GM19468 (cell line): ENCODE results near the gene SUN1.
"Not testable (repeated sequence)": the region's sequence is repeated elsewhere in the genome, so short reads cannot be mapped to it uniquely, and the experiment has no call there.

ENCODE experiments used
- ATAC-seq: cut with Tn5 transposase; IDR thresholded peaks from one replicate; pipeline ENCODE4 v1.9.1; 2021; ENCODE audit warnings: mild to moderate bottlenecking, moderate library complexity, moderate number of reproducible peaks; ENCODE audit not compliant: unreplicated experiment; ENCODE audit errors: extremely low read depth

Gene SUN1

GRCh38 chr7:913736-914520, 81.7 kb downstream of the SUN1 start:
- no peak for ATAC-seq

- ATAC-seq: no peak
These were observed 82.4 kb downstream of the SUN1 start for GRCh38 chr7:914521-915194.

DNA sequence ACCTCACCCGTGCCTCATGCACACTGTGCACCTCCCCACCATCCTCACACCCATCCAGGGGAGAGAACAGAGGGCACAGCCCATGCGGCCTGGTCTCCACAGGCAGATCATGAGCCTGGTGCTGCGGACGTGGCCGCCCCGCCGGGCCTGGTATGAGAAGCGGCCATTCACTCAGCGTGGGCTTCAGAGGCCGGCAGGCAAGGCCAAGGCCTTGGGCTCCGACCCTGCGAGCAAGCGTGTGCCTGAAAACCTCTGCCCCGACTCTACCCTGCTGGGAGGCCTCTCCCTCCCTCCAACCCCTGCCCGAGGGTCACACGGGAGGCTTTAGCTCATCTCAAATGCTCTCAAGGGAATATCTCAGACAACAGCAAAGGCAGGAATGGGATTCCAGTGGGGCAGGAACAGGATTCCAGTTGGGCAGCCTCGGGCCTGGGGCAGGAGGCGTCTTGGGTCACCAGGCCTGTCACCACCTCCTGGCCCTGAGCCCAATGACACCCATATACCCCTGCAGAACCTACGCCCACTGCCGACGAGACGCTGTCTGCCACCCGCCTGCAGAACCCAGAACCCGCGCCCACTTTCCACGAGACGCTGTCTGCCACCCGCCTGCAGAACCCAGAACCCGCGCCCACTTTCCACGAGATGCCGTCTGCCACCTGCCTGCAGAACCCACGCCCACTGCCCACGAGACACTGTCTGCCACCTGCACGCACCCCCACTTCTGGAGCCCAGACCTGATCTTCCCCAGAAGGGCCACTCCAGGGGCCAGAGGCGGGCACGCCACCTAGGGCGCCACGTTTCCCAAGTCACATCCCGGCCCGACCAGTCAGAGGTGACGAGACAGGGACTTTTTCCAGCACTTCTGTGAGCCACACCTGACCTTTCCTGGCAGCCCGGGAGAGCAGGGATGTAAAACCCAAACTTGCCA, 83.3 kb downstream of the SUN1 start:
- no peak for ATAC-seq

DNA sequence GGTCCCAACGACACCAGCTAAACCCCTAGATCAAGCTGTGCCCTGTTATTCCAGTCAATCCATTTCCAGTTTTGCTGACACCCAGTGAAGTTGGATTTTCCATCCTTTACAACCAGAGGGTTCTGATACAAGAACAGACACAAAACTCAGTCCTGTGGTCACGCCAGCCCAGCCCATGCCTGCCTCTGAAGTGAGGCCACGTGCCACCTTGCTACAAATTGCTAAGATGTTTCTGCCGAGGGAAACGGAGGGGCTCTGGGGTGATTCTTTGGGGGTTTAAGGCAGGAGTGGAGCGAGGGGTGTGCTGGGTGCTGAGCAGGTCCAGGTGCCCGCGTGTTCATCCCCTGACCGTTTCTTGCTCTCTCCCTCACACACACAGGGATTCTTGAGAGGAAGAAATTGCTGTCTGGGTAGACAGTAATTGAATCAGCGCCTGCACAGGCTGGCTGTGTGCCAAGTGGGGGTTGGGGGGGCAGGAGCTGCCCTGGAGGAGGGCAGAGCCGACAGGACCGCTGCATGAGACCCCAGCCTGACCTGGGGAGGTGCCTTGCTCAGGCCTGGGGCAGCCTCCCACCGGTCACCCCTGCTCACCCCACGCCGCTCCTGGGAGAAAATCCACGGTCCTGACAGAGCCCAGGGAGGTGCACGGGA, 84.1 kb downstream of the SUN1 start:
- ATAC-seq: no peak

GRCh38 chr7:917255-918117, 85.2 kb downstream of the SUN1 start:
- no peak for ATAC-seq

- no peak for ATAC-seq
These were observed 85.8 kb downstream of the SUN1 start for GRCh38 chr7:918118-918425.

DNA sequence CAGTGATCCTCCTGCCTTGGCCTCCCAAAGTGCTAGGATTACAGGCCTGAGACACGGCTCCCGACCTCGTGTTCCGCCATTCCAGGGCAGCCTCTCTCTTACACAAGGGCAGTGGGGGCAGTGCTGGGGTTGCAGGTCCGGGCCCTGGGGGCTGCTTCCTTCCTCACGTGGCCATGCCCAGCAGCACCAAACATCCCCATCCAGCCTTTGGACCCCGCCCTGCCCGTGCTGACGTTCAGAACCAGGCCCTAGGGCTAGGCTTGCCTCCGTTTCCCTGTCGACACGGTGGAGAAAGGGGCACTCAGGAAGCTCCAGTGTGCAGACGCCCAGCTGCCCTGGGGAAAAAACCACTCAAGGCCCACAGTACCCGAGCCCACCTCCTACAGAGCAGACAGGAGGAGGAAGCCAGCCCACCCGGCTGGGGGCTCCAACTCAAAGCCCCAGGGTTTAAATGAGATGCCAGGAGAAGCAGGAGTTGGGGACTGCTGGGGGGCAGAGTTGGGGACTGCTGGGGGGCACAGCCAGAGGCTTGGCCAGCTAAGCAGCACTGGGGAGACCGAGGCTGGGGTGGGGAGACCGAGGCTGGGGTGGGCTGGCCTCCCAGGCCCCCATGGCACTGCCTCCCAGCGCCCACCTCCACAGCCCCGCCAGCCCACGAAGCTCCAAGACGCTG, 86.3 kb downstream of the SUN1 start:
- ATAC-seq: no peak

DNA sequence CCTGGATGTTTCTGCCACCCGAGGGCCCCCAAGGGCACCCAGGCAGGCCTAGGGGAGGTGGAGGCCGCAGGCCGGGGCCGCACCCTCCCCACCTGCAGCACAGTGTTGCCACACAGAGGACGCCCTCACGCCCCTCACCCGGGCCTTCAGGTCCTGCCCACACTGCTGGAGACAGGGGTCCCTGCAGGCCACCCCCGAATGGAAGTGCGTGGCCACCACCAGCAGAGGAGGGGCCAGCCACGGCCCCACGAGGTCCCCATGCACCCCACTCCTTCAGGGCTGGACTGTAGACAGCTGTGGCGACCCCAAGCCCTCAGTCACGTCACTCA, 86.8 kb downstream of the SUN1 start:
- no peak for ATAC-seq

DNA sequence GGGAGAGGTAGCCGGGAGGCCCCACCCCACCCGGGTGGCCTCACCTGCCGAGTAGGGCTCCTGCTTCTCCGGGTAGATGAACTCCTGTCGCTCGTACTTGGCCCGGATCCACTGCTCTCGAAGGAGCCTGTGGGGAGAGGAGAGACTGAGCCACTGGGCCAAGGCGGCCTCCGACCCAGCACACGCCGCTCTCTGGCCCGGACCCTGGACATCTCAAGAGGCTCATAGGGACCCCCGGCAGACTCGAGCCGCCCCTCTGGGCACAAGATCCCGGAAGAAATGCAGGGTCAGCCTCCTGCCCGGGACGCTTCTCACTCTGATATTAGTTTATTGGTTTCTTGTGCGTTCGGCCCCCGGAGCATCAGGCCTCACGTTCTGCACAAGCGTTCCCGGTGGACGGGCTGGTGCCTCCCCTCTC, 87.7 kb downstream of the SUN1 start:
- ATAC-seq: no peak

- ATAC-seq: no peak
These were observed 88.2 kb downstream of the SUN1 start for GRCh38 chr7:920351-921070.

- ATAC-seq: no peak
These were observed 88.8 kb downstream of the SUN1 start for GRCh38 chr7:921071-921461.

- ATAC-seq: no peak
These were observed 89.5 kb downstream of the SUN1 start for GRCh38 chr7:921581-922333.

- ATAC-seq: no peak
These were observed 90.2 kb downstream of the SUN1 start for GRCh38 chr7:922334-923107.

DNA sequence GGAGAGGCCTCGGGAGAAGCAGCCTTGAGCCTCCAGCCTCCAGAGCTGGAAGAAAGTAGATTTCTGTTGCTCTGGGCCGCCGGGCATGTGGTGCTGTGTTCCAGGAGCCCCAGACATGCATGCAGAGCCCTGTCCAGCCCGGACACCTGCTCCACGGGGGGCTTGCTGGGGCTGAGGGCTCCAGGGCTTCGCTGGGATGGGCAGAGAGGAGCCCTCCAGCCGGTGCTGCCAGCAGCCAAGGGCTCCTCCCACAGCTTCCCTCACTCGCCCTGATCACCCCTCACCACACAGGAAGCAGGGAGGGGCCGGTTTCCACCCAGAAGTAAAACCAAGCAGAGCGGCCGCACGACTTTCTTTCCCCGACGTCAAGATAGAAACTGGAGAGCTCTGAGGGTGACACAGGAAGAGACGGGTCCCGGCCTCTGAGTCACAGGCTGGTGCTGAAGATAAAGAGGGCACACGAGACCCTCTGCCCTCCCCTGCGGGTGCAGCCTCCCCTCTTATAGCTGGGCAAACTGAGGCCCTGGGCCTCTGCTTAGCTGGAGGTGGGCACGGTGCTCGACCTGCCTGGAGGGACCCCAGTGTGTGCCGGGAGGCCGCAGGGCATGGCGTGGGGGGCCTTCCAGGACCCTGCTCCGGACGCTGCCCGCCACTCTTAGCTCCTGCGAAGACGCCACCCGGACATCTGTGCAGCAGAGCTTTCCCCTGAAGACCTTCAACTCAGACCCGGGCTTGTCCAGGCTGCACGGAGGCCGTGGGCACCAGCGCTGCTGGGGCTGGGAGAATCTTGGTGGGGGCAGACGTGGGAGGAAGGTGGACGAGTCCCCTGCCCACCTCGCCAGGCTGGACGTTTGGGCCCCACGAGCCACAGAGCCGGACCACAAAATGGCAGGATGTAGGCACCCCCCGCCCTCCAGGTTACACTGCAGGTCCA, 91.1 kb downstream of the SUN1 start:
- peak; percentile 64 for ATAC-seq

- not testable (repeated sequence) for ATAC-seq
These were observed 91.8 kb downstream of the SUN1 start for GRCh38 chr7:924042-924441.
